ENCODE results near the gene ZNF573. TPM values are rescaled to one million over a fixed set of nuclear protein-coding genes. Genes with fewer than 3 reads are reported as not detected.

The ZNF573 gene
- total and polyA plus RNA-seq, 2 of the 13 experiments (the other 11 are each of a cell fraction or from before 2014, with no cell fraction given), result 3.1 to 9.3 TPM

DNA sequence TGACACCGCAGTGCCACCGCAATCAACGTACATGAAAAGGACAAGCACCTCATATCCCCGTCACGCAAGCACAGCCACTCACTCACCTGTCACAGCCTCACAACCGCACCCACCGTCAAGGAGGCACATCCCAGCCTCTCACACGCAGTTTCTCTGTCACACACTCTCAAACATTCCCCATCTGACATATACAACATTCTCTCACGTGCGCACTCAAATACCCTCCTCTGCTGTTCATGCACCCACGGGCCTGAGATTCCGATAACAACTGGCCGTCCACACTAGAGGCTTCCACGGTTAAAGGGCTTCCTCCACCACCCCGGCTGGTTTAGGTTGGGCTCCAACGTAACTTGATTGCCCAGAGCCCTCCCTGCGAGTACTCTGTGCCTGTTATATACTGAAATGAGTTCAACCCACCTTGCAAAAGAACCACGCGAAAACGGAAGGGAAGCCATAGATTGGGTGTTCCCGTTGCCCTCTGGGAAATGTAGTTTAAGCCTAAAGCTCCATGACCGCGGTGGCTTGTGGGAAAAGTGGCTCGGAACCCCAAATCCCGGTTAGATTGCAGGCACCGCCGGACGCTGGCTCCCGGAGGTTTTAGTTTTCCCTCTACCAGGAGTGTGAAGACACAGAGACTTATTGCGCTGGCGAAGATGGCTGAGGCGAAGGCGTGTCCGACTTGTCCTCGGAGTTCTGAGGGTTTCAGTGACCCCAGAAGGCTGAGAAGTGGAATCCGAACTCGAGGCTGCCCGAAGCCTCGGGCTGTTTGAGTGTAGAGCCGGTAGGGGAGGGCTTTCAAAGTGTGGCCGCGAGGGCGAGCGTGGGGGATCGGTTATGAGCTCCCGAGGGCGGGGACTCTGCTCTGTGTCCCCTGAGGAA is at the start of gene ZNF573 (continued):
- TF ChIP-seq MLXIP (CRISPR knock-in tag; IDR thresholded peaks at IDR 0.05; ENCODE audit: borderline replicate concordance) (no peak), AGO2 (optimal IDR thresholded peaks at IDR 0.05; ENCODE audit: low read depth, low read length) (no peak), TOE1 (CRISPR knock-in tag; IDR thresholded peaks at IDR 0.05) (no peak), ZFP82 (CRISPR knock-in tag; IDR thresholded peaks at IDR 0.05; ENCODE audit: borderline replicate concordance) (no peak), ARNTL (CRISPR knock-in tag; IDR thresholded peaks at IDR 0.05) (0 out of 2 replicates have a peak, but pooled peaks have one; percentile 21), BORCS8-MEF2B (CRISPR knock-in tag; IDR thresholded peaks at IDR 0.05) (no peak), FOSL2 (CRISPR knock-in tag; IDR thresholded peaks at IDR 0.05) (no peak), FOXP1 (IDR thresholded peaks at IDR 0.05) (no peak), FOXP1 (CRISPR knock-in tag; IDR thresholded peaks at IDR 0.05) (no peak), KLF15 (CRISPR knock-in tag; IDR thresholded peaks at IDR 0.05; ENCODE audit: borderline replicate concordance) (no peak), ZNF20 (CRISPR knock-in tag; IDR thresholded peaks at IDR 0.05) (no peak), PRDM15 (CRISPR knock-in tag; IDR thresholded peaks at IDR 0.05) (no peak), RFXANK (CRISPR knock-in tag; IDR thresholded peaks at IDR 0.05) (no peak), ZNF616 (CRISPR knock-in tag; IDR thresholded peaks at IDR 0.05; ENCODE audit: low read depth) (no peak), ZBTB21 (CRISPR knock-in tag; IDR thresholded peaks at IDR 0.05) (no peak)
- TF ChIP-seq, protein P1, sequence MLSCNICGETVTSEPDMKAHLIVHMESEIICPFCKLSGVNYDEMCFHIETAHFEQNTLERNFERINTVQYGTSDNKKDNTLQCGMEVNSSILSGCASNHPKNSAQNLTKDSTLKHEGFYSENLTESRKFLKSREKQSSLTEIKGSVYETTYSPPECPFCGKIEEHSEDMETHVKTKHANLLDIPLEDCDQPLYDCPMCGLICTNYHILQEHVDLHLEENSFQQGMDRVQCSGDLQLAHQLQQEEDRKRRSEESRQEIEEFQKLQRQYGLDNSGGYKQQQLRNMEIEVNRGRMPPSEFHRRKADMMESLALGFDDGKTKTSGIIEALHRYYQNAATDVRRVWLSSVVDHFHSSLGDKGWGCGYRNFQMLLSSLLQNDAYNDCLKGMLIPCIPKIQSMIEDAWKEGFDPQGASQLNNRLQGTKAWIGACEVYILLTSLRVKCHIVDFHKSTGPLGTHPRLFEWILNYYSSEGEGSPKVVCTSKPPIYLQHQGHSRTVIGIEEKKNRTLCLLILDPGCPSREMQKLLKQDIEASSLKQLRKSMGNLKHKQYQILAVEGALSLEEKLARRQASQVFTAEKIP (CRISPR knock-in tag; IDR thresholded peaks at IDR 0.05; ENCODE audit: borderline replicate concordance), result no peak
- TF ChIP-seq, protein P2, sequence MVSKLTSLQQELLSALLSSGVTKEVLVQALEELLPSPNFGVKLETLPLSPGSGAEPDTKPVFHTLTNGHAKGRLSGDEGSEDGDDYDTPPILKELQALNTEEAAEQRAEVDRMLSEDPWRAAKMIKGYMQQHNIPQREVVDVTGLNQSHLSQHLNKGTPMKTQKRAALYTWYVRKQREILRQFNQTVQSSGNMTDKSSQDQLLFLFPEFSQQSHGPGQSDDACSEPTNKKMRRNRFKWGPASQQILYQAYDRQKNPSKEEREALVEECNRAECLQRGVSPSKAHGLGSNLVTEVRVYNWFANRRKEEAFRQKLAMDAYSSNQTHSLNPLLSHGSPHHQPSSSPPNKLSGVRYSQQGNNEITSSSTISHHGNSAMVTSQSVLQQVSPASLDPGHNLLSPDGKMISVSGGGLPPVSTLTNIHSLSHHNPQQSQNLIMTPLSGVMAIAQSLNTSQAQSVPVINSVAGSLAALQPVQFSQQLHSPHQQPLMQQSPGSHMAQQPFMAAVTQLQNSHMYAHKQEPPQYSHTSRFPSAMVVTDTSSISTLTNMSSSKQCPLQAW (CRISPR knock-in tag; IDR thresholded peaks at IDR 0.05), result peak; percentile 93
- TF ChIP-seq, protein P3, sequence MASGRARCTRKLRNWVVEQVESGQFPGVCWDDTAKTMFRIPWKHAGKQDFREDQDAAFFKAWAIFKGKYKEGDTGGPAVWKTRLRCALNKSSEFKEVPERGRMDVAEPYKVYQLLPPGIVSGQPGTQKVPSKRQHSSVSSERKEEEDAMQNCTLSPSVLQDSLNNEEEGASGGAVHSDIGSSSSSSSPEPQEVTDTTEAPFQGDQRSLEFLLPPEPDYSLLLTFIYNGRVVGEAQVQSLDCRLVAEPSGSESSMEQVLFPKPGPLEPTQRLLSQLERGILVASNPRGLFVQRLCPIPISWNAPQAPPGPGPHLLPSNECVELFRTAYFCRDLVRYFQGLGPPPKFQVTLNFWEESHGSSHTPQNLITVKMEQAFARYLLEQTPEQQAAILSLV (CRISPR knock-in tag; IDR thresholded peaks at IDR 0.05; ENCODE audit: borderline replicate concordance), result no peak

Measured in HepG2 (cell line).